Pancreas (tissue), 10 donors: ENCODE data around the gene PPM1H. TPM values are rescaled to one million over a fixed set of nuclear protein-coding genes. Genes with fewer than 3 reads are reported as not detected.
"Not testable (repeated sequence)": the region's sequence is repeated elsewhere in the genome, so short reads cannot be mapped to it uniquely, and the experiment has no call there.

ENCODE experiments used
- ATAC-seq, 4 donors: fragments of 200-7000 bp; cut with Tn5 transposase; one replicate each; pipeline versions ENCODE4 v1.8.0 to v1.9.1; 2020; ENCODE audit warnings: mild to moderate bottlenecking in 4 of 4, moderate library complexity in 4 of 4
- DNase-seq, 6 donors: peaks; one replicate each; pipeline ENCODE4 v3.0.0-alpha.2; 2020
- FAIRE-seq: peaks from 2 replicates; lab custom pipeline; 2012; peaks lifted over from hg19 to GRCh38; lab: Jason Lieb, UNC
- H3K27ac ChIP-seq, 4 donors: fragments of 200-600 bp; sonication (generic); 1 replicate in 3 of 4; 2 replicates in 1 of 4; pipeline versions ENCODE4 v1.5.0 to v1.8.0; 2020
- H3K27me3 ChIP-seq, 4 donors: fragments of 200-600 bp; one replicate each; pipeline ENCODE4 v1.8.0; 2021
- H3K36me3 ChIP-seq, 3 donors: fragments of 200-600 bp; sonication (generic) in 1 of 3; one replicate each; pipeline versions ENCODE4 v1.5.0 to v1.8.0; 2020 to 2021
- H3K4me1 ChIP-seq, 3 donors: fragments of 200-600 bp; one replicate each; pipeline ENCODE4 v1.8.0; 2021
- H3K4me3 ChIP-seq, 4 donors: fragments of 200-600 bp; sonication (generic) in 2 of 4; one replicate each; pipeline versions ENCODE4 v1.5.0 to v1.8.0; 2020 to 2021
- H3K9me3 ChIP-seq, 4 donors: fragments of 200-600 bp; one replicate each; pipeline ENCODE4 v1.8.0; 2021
- WGBS, 2 donors: extraction: QIAGEN DNeasy Blood & Tissue Kit; methylation state at CpG; one replicate each; pipeline ENCODE4 v1.1.7; 2013; 5-methylcytosine and 5-hydroxymethylcytosine counted together
- intact Hi-C, 3 donors: fragments of 100-400 bp; cut with DNase I; formaldehyde crosslinking; loops; one replicate each; pipeline versions ENCODE4 v1.11.1 to v1.14.2; 2022
- polyA plus RNA-seq, 2 donors: library from polyadenylated mRNA; stranded (reverse); fragments of 200-250 nt; gene quantifications; one replicate each; pipeline ENCODE4 v1.2.3, GENCODE V29; 2013
- total RNA-seq, 6 donors: library from RNA; stranded (reverse); fragmentation: NEBNext Ultra II Directional in 4 of 6; extraction: Animal tissue kit (Norgen Biotek cat#: 25700) in 4 of 6; gene quantifications; one replicate each; pipeline versions ENCODE4 v1.2.1 to v1.2.4, GENCODE V29; 2021 to 2023
- TF ChIP-seq, protein P1 (sequence below), 4 donors: fragments of 200-600 bp; sonication (generic) in 3 of 4; IDR thresholded peaks; one replicate each; pipeline versions ENCODE4 v1.5.0 to v1.8.0; 2021; ENCODE audit warnings: antibody characterized with exemption in 4 of 4
- donor health status: healthy with polysubstance abuse.
- donor health status: DM: no; HTN: no; CAD: no; lungs with moderate emphysema.
- donor health status: DM: no; HTN: no; CAD: no.
- donor health status: control.
- donor health status: control.
- donor health status: Bipolar disorder and iron deficiency.
- donor health status: DM: yes; HTN: yes; CAD: no.
- donor health status: DM: no; HTN: no; CAD: no.
- donor health status: DM: no; HTN: no; CAD: no.
- donor health status: DM: yes; HTN: yes; CAD: no.

Gene PPM1H
- total and polyA plus RNA-seq, 8 donors, result 1.7 to 12.9 (median 5.8) TPM

DNA sequence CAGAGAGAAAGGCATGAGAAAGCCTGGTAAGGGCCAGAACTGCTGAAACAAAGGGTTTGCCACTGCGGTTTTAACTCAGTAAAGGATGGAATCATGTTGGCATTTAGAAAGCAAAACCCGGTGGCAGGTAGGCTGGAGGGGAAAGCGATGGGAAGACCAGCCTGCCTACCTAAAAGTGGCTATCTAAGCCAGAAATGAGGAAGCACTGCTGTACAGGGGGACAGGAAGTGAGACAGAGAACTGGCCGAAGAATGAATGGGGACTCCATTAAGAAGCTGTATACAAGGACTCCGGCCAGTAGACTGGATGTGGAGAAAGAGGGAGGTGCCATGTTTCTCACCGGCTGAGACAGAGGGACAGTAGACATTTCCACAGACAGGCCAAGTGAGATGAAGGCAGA lies 48.2 kb downstream of the PPM1H start:
- Histone ChIP-seq H3K9me3 (no peaks in the 10 kb centered on the region), H3K4me3 (no peak overlapping the region), H3K27me3 (no peaks in the 10 kb centered on the region), H3K4me1 (peaks cover 0 to 2% (median 1%) of the 10 kb centered on the region in 3 donors), H3K36me3 (no peaks in the 10 kb centered on the region), H3K27ac (no peak overlapping the region)
- TF ChIP-seq, protein P1, sequence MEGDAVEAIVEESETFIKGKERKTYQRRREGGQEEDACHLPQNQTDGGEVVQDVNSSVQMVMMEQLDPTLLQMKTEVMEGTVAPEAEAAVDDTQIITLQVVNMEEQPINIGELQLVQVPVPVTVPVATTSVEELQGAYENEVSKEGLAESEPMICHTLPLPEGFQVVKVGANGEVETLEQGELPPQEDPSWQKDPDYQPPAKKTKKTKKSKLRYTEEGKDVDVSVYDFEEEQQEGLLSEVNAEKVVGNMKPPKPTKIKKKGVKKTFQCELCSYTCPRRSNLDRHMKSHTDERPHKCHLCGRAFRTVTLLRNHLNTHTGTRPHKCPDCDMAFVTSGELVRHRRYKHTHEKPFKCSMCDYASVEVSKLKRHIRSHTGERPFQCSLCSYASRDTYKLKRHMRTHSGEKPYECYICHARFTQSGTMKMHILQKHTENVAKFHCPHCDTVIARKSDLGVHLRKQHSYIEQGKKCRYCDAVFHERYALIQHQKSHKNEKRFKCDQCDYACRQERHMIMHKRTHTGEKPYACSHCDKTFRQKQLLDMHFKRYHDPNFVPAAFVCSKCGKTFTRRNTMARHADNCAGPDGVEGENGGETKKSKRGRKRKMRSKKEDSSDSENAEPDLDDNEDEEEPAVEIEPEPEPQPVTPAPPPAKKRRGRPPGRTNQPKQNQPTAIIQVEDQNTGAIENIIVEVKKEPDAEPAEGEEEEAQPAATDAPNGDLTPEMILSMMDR (IDR thresholded peaks at IDR 0.05), result no peak
- 90 to 93% methylated on average over 6 of the region's 6 CpGs for WGBS, 2 donors
- intact Hi-C loops, result loop anchor here in 1 of 3 donors (10.0 kb wide), 1 partner anchor 48 kb away; the partner anchor contains the start of gene PPM1H
- ATAC-seq (no peak), FAIRE-seq (no peak), DNase-seq (no peak)

DNA sequence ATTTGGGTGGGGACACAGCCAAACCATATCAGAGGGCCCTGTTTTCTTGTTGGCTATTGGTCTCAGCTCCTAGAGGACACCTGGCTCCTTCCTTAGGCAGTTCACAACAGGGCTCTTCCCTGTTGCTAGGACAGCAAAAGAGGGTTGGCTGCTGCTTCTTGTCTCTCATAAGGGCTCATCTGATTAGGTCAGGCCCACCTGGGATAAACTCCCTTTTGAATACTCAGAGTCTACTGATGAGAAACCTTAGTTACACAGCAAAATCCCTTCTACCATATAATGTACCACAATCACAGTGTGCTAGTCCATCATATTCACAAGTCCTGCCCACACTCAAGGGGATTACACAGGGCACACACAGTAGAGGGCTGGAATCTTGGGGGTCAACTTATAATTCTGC lies 49.7 kb downstream of the PPM1H start:
- intact Hi-C loops, result loop anchor here in 1 of 3 donors (10.0 kb wide), 1 partner anchor 50 kb away; the partner anchor contains the start of gene PPM1H
- TF ChIP-seq, protein P1 (IDR thresholded peaks at IDR 0.05), result no peak
- DNase-seq, result no peak
- no peaks in the 10 kb centered on the region for H3K36me3 ChIP-seq
- H3K27ac ChIP-seq, result no peak overlapping the region
- H3K4me1 ChIP-seq, result no peaks in the 10 kb centered on the region
- no peak overlapping the region for H3K4me3 ChIP-seq
- H3K27me3 ChIP-seq, result no peaks in the 10 kb centered on the region
- H3K9me3 ChIP-seq, result no peaks in the 10 kb centered on the region
- ATAC-seq, result no peak
- FAIRE-seq, result no peak

DNA sequence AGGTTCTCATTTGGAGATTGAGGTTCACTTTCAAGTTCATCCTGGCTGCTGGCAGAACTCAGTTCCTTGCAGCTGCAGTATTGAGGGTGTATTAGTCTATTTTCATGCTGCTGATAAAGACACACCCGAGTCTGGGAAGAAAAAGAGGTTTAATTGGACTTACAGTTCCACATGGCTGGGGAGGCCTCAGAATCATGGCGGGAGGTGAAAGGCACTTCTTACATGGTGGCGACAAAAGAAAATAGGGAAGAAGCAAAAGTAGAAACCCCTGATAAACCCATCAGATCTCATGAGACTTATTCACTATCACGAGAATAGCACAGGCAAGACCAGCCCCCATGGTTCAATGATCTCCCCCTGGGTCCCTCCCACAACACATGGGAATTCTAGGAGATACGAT lies 50.1 kb downstream of the PPM1H start:
- not testable (repeated sequence) for H3K9me3 ChIP-seq, H3K4me3 ChIP-seq, H3K36me3 ChIP-seq, H3K4me1 ChIP-seq, FAIRE-seq, H3K27me3 ChIP-seq, DNase-seq, H3K27ac ChIP-seq, ATAC-seq
- 76 to 87% methylated on average over 5 of the region's 5 CpGs for WGBS, 2 donors
- intact Hi-C loops, result loop anchor here in 1 of 3 donors (10.0 kb wide), 1 partner anchor 50 kb away; the partner anchor contains the start of gene PPM1H

DNA sequence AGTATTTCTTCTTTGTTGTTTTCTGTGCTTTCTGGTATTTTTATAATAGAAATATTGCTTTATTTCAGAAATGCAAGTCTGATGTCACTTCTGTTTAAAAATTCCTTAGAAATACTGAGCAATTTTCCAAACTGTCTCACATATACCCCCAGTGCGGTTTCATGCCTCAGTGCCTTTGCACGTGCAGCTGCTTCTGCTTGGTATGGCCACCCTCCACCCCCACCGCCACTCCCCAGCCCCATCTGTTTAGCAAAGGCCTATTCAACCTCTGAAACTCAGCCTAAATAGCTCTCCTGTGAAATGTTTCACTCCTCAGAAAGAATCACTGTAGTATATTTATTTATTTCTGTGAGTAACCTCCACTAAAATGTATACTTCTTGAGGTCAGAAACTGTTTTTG lies 52.3 kb downstream of the PPM1H start:
- Histone ChIP-seq H3K27ac (no peak overlapping the region), H3K36me3 (no peaks in the 10 kb centered on the region), H3K4me1 (no peaks in the 10 kb centered on the region), H3K9me3 (no peaks in the 10 kb centered on the region), H3K27me3 (no peaks in the 10 kb centered on the region), H3K4me3 (no peak overlapping the region)
- TF ChIP-seq, protein P1 (IDR thresholded peaks at IDR 0.05), result no peak
- no peak for DNase-seq
- no peak for FAIRE-seq
- 96 to 97% methylated on average over 3 of the region's 3 CpGs for whole genome bisulfite sequencing, 2 donors
- intact Hi-C loops, result loop anchor here in 1 of 3 donors (10.0 kb wide), 1 partner anchor 52 kb away; the partner anchor contains the start of gene PPM1H
- no peak for ATAC-seq

DNA sequence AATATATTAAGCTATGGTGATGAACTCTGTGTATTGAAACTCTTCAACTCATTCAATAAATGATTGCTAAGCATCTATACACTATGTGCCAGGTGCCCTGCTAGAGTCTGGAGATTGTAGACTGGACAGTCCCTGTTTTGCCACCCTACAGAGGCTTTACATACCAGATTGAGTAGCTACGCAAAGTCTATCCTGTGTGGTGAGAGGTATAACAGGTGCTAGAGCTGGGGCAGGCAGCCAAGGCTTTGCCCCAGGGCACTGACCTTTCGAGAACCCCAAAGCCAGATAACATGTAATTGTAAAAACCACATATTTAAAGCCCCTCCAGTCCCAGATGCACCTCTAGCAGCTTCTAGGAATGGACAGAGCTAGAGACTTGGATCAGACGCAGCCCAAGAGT lies 52.8 kb downstream of the PPM1H start:
- intact Hi-C loops, result loop anchor here in 1 of 3 donors (10.0 kb wide), 1 partner anchor 53 kb away; the partner anchor contains the start of gene PPM1H

More for the DNA sequence above, 52.8 kb downstream of the PPM1H start:
- peak in 3 of 4 donors; percentile 40 to 48 (median 46) for ATAC-seq
- Histone ChIP-seq H3K27me3 (no peaks in the 10 kb centered on the region), H3K4me1 (no peaks in the 10 kb centered on the region), H3K36me3 (no peaks in the 10 kb centered on the region), H3K4me3 (no peak overlapping the region), H3K27ac (no peak overlapping the region), H3K9me3 (no peaks in the 10 kb centered on the region)
- no peak for FAIRE-seq
- DNase-seq, result peak in 1 of 6 donors; percentile 7
- TF ChIP-seq, protein P1 (IDR thresholded peaks at IDR 0.05), result no peak
- 56% methylated on average over 3 of the region's 3 CpGs for WGBS, 2 donors
